GOT3 (cell line): ENCODE results near the gene GRSF1.
"Not testable (repeated sequence)": the region's sequence is repeated elsewhere in the genome, so short reads cannot be mapped to it uniquely, and the experiment has no call there.

Source experiments
- DNase-seq: peaks from one replicate; lab custom pipeline; 2025; ENCODE audit warnings: mixed read lengths; lab: John Stamatoyannopoulos, UW

Gene GRSF1, protein sequence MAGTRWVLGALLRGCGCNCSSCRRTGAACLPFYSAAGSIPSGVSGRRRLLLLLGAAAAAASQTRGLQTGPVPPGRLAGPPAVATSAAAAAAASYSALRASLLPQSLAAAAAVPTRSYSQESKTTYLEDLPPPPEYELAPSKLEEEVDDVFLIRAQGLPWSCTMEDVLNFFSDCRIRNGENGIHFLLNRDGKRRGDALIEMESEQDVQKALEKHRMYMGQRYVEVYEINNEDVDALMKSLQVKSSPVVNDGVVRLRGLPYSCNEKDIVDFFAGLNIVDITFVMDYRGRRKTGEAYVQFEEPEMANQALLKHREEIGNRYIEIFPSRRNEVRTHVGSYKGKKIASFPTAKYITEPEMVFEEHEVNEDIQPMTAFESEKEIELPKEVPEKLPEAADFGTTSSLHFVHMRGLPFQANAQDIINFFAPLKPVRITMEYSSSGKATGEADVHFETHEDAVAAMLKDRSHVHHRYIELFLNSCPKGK

GRCh38 chr4:70839589-70840093, at the start of gene GRSF1:
TSS of gene GRSF1 (minus strand) at chr4:70839890. CDS start at chr4:70839827, 63 bp downstream.
- peak; percentile 76 for DNase-seq

DNA sequence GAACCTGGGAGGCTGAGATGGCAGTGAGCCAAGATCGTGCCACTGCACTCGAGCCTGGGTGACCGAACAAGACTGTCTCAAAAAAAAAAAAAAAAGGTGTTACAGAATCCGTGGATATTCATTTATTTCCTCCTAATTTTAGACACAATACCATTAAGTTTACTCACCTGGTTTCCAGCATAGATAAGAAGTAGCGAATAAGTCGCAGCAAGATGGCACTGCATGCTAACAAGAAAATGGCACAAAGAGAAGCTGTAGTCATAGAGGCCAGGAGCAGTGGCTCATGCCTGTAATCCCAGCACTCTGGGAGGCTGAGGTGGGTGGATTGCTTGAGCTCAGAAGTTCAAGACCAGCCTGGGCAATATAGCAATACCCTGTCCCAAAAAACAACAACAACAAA, 45.5 kb upstream of the GRSF1 start:
- no peak for DNase-seq

GRCh38 chr4:70880739-70881138, 41.0 kb upstream of the GRSF1 start:
- DNase-seq = no peak

- no peak for DNase-seq
Observed at GRCh38 chr4:70877556-70877955, 37.9 kb upstream of the GRSF1 start.

DNA sequence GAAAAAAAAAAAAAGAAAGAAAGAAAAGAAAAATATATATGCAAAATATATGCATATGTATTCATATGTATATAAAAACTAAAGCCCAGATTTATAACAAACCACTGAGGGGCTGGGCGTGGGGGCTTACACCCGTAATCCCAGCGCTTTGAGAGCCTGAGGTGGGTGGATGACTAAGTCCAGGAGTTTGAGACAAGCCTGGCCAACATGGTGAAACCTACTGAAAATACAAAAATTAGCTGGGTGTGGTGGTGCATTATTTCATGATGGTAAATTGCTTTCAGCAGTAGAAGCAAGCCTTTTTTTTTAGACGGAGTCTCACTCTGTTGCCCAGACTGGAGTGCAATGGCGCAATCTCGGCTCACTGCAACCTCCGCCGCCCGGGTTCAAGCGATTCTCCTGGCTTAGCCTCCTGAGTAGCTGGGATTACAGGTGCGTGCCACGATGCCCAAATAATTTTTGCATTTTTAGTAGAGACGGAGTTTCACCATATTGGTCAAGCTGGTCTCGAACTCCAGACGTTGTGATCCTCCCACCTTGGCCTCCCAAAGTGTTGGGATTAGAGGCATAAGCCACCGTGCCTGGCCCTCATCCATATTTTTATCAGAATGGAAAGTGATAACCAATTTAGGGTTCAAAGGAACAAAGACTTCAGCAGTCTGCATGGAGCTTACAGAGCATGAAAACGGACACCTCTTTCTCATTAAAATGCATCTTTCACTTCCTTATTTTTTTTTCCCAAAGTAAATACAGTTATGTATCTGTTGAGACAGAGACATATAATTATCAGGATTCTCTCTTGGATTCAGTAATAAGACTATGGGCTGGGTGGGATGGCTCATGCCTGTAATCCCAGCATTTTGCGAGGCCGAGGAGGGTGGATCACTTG, 34.8 kb upstream of the GRSF1 start:
- no peak for DNase-seq

GRCh38 chr4:70873216-70873615, 33.5 kb upstream of the GRSF1 start:
- DNase-seq = no peak

DNA sequence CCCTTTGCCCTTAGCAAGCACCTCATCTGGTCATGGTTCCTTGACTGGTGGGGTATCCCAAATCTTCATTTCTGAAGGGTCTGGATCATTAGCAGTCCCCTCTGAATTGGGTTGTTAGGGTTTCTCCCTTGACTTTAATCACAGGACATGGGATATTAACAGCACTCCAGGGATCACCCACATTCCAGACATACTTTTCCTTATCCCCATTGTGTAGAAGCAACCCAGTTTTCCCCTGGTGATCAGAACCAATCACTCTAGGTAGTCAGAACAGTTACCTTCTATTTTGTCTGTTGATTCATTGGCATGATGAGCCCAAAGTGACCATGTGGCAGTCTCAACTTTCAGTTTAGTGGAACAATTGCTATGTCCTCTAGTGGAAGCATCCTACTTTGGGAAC, 29.1 kb upstream of the GRSF1 start:
- DNase-seq = no peak

GRCh38 chr4:70863099-70863790, 23.6 kb upstream of the GRSF1 start:
- no peak for DNase-seq

- DNase-seq = no peak
Observed at GRCh38 chr4:70859066-70859465, 19.4 kb upstream of the GRSF1 start.

DNA sequence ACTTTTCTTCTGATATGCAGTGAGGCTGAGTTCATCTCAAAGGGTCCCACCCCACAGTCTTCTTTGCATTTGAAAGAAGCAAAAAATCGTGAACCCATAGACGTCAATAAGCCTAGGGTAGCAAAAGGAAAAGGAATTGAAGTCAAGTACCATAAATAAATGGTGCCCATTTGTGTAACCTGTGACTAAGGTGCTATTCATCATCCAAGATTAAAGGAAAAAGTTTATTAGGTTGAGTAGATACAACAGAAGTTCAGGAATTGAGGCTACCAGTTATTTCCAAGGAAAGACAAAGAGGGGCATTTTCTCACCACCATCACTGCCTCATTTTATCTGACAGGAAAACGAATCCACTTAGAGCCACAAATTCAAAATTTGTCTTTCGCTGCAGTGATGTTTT, 18.8 kb upstream of the GRSF1 start:
- no peak for DNase-seq

- no peak for DNase-seq
Observed at GRCh38 chr4:70855464-70855863, 15.8 kb upstream of the GRSF1 start.

- no peak for DNase-seq
Observed at GRCh38 chr4:70849291-70849690, 9.6 kb upstream of the GRSF1 start.

GRCh38 chr4:70844180-70844579, 4.5 kb upstream of the GRSF1 start:
- DNase-seq = no peak

DNA sequence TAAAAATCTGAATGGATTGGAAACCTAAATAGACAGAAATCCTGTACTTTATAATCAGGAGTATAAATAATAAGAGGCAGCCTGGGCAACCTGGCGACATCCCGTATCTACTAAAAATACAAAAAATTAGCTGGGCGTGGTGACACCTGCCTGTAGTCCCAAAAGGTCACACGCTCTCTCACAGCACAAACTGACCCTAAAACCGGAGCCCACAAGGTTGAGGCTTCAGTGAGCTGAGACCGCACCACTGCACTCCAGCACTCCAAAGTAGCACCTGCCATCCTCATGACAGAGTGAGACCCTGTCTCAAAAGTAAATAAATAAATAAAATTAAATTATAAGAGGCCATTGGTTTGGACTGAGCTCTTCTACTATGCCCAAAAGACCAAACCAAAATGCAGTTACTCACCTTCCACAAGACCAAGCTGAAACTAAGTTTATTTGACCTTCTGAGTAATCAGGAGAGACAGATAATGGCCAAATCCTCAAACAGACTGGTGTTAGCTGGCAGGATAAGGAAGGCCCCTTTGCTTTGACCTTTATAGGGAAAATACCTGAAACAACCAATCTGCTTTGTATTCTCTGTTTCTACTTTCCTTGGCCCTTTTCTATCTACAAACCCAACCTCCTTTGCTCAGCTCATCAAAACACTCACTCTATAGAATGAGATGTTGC, 3.2 kb upstream of the GRSF1 start:
- DNase-seq = no peak

- no peak for DNase-seq
Observed at GRCh38 chr4:70841951-70842350, 2.3 kb upstream of the GRSF1 start.

DNA sequence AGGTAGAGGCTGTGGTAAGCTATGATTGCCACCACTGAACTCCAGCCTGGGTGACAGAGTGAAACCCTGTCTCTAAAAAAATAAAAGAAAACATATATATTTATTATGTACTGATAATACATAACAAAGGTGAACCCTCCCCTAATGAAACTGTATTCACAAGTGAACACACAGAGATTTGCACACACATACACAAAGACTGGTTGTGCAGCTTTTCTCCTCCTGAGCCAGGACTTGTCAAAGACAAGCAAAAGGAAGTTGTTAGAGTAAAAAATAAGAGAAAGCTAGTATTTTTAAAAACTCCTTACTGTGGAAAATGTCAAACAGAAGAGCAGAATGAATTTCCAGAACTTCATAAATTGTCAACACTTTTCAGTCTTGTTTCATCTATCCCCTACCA, 1.5 kb upstream of the GRSF1 start:
- no peak for DNase-seq

GRCh38 chr4:70840631-70841030, 941 bp upstream of the GRSF1 start:
- not testable (repeated sequence) for DNase-seq

DNA sequence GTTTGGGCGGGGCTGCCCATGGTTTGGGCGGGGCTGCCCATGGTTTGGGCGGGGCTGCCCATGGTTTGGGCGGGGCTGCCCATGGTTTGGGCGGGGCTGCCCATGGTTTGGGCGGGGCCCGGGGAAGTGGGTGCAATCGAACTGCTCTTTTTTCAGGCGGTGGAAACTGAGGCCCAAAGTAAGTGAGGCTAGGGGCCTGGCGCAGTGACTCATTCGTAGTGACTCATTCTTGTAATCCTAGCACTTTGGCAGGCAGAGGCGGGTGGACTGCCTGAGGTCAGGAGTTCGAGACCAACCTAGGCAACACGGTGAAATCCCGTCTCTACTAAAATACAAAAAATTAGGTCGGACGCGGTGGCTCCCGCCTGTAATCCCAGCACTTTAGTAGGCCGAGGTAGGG, 447 bp upstream of the GRSF1 start:
- DNase-seq = not testable (repeated sequence)

DNA sequence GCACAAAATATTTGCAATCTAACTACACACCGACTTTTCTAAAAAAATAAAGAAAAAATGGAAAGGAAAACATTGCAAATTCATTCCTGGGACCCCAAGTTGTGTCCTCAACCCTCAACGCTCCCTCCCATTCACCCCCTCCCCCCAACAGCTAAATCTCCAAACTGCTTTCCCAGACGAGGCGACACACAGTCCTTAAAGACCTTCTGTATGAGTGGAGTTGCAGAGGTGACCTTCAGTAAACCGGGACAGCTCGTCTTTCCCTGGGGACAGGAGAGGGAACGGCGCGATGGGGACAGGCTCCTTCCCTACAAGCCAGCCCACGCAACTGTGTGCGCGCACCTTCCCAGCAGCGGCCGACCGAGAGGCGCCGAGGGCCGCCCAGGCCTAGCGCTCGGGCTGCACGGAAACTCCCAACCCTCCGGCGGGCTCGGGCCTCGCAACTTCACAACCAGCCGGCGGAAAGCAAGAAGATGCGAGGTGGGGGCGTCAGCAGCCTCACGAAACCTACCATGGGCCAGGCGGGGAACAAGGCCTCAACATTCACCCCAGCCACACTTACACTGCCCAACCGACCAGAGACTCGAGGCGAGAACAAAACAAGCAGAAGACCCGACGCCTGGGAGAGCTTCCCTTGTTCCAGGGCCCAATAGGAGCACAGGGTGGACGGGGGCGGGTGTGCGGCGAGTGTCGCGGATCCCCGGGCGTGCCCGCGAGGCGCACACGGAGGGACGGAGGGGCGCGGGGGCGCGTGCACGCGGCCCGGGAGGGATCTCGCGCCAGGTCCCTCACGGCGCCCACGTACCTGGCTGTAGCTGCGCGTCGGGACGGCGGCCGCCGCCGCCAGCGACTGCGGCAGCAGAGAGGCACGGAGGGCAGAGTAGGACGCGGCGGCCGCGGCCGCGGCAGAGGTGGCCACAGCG, 763 bp downstream of the GRSF1 start:
- DNase-seq = peak; percentile 4

DNA sequence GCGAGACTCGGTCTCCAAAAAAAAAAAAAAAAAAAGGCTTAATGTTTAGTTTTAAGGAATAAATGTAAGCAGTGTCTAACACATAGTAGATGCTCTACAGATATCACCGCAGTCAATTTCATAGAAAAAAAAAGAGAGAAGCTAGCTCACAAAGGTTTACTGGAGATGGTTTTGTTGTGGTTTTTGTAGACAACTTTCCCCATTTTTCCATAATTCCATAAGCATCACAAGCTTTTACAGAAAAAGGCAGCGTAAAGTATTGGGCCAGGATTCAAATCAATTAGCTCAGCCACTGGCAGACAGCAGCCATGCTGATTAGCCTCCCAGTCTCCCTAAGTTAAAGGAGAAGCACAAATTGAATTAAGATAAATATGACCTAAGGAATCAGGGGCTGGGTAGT, 1.5 kb downstream of the GRSF1 start:
- DNase-seq = no peak
